ENCODE results near the gene CYB5R3. TPM values are rescaled to one million over a fixed set of nuclear protein-coding genes. Genes with fewer than 3 reads are reported as not detected.
"Not testable (repeated sequence)": the region's sequence is repeated elsewhere in the genome, so short reads cannot be mapped to it uniquely, and the experiment has no call there.

Gene CYB5R3
- total and polyA plus RNA-seq, 4 donors = 90.2 to 265 (median 156) TPM

DNA sequence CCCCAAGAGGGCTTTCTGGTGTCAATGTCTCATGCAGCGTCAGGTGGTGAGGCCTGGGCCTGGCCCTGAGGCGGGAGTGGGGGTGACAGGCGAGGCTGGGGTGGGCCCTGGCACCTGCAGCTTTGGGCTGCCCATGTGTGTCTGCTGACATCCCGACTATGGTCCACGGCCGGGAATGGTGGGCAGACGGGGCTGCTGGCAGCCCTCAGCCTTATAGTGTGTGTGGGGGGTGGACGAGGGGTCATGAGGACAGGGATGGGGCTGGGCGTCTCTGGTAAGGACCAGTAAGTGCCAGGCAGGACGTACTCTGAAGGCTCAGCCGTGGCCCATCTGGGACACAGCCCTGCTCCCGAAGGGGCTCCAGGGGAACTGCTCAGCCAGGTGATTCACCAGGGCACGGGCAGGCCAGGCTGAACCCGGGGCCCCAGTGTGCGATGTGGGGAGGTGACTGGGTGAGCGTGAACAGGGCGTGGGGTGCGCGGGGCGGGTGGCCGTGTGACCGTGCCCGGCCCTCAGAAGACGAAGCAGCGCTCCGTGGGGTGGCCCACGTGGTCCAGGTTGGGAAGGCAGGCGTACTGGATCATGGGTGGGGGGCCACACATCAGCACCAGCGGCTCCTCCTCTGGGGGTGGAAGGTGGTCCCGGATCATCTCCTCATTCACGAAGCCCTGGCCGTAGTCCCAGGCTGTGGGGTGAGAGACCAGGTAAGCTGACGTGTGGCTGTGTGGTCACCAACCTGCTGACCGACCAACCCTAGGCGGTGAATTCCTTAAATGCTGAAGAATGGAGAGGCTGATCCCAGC lies 29.7 kb downstream of the CYB5R3 start:
- Histone ChIP-seq H3K9ac (ENCODE audit: insufficient read depth in 1 of 2, low read length in 2 of 2) (no peak overlapping the region), H3K4me3 (no peak overlapping the region), H3K27me3 (ENCODE audit: control insufficient read depth in 3 of 3, insufficient read depth in 3 of 3, low read length in 2 of 3) (no peaks in the 10 kb centered on the region), H3K36me3 (ENCODE audit: control insufficient read depth in 4 of 4, insufficient read depth in 4 of 4, low read length in 4 of 4) (peaks cover 8 to 30% (median 16%) of the 10 kb centered on the region in 4 donors), H3K27ac (ENCODE audit: low read depth in 1 of 2, low read length in 1 of 2) (peak overlapping the region in 1 of 2 donors; percentile 42), H3K9me3 (ENCODE audit: control insufficient read depth in 4 of 4, insufficient read depth in 3 of 4, low read length in 3 of 4) (no peaks in the 10 kb centered on the region), H3K4me1 (ENCODE audit: control insufficient read depth in 5 of 5, insufficient read depth in 5 of 5, low read length in 5 of 5) (peaks cover 0 to 23% (median 2%) of the 10 kb centered on the region in 5 donors)
- no peak for DNase-seq
- ATAC-seq (ENCODE audit: insufficient read depth, low FRiP score) = no peak
- 95% methylated on average over 35 of the region's 35 CpGs for WGBS, 2 donors
- TF ChIP-seq, protein P1, sequence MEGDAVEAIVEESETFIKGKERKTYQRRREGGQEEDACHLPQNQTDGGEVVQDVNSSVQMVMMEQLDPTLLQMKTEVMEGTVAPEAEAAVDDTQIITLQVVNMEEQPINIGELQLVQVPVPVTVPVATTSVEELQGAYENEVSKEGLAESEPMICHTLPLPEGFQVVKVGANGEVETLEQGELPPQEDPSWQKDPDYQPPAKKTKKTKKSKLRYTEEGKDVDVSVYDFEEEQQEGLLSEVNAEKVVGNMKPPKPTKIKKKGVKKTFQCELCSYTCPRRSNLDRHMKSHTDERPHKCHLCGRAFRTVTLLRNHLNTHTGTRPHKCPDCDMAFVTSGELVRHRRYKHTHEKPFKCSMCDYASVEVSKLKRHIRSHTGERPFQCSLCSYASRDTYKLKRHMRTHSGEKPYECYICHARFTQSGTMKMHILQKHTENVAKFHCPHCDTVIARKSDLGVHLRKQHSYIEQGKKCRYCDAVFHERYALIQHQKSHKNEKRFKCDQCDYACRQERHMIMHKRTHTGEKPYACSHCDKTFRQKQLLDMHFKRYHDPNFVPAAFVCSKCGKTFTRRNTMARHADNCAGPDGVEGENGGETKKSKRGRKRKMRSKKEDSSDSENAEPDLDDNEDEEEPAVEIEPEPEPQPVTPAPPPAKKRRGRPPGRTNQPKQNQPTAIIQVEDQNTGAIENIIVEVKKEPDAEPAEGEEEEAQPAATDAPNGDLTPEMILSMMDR (IDR thresholded peaks at IDR 0.05; ENCODE audit: control extremely low read depth, extremely low read depth) = no peak

DNA sequence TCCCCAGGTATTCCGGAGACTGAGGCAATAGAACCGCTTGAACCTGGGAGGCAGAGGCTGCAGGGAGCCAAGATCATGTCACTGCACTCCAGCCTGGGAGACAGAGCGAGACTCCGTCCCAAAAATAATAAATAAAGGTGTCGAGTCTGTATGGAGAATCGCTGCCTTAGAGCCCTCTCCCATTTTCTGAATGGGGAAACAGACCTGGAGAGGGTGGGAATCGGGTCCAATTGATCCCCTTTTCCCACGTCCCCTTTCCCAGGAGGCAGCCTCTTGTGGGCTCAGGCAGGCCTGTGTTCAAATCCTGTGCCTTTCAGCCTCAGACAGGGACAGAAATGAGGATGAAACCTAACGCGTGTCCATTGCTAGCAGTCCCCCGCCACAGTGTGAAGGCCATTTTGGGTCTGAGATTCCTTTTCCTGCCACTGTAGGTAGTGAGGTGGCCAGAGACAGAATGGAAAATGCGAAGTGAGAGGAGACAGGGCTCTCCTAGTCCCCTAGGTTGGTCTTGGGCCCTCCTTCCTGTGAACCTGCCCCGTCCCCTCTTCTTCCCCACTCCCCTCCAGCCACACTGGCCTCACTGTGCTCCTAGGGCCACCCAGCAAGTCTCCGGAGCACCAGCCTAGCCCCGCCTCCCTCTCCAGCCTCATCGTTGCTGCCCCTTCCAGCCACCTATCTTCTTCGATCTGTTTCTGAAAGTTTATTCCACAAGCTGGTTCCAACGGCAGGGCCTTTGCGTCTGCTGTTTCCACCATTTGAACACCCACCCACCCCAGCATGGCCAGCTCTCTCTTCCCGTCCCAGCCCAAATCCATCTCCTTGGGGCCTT lies 31.8 kb downstream of the CYB5R3 start:
- WGBS, 2 donors = 59 to 76% methylated on average over 20 of the region's 20 CpGs
- peak overlapping the region in 1 of 2 donors; percentile 38 for H3K9ac ChIP-seq (ENCODE audit: insufficient read depth in 1 of 2, low read length in 2 of 2)

DNA sequence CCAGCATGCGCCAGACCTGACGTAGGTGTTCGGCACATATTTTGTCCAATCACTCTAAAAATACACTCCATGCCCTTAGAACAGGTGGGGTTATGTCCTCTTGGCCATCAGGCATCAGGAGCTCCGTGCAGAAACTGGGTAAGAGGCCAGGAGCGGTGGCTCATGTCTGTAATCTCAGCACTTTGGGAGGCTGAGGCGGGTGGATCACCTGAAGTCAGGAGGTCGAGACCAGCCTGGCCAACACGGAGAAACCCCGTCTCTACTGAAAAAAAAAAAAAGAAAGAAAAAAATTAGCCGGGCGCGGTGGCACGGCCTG lies 33.4 kb downstream of the CYB5R3 start:
- Histone ChIP-seq H3K27ac (ENCODE audit: low read depth in 1 of 2, low read length in 1 of 2) (peak overlapping the region; percentile 85 to 98), H3K4me1 (ENCODE audit: control insufficient read depth in 5 of 5, insufficient read depth in 5 of 5, low read length in 5 of 5) (peaks cover 12 to 45% (median 26%) of the 10 kb centered on the region in 5 donors), H3K36me3 (ENCODE audit: control insufficient read depth in 4 of 4, insufficient read depth in 4 of 4, low read length in 4 of 4) (peaks cover 6 to 14% (median 10%) of the 10 kb centered on the region in 4 donors), H3K9ac (ENCODE audit: insufficient read depth in 1 of 2, low read length in 2 of 2) (peak overlapping the region in 1 of 2 donors; percentile 91)
- not testable (repeated sequence) for H3K4me3 ChIP-seq; ATAC-seq (ENCODE audit: insufficient read depth, low FRiP score); H3K27me3 ChIP-seq (ENCODE audit: control insufficient read depth in 3 of 3, insufficient read depth in 3 of 3, low read length in 2 of 3); DNase-seq; H3K9me3 ChIP-seq (ENCODE audit: control insufficient read depth in 4 of 4, insufficient read depth in 3 of 4, low read length in 3 of 4)
- 10 to 17% methylated on average over 13 of the region's 13 CpGs for WGBS, 2 donors

More for the DNA sequence above, 31.8 kb downstream of the CYB5R3 start:
- ATAC-seq (ENCODE audit: insufficient read depth, low FRiP score) (no peak), DNase-seq (peak in 1 of 3 donors; percentile 25)
- peaks cover 2 to 14% (median 7%) of the 10 kb centered on the region in 4 donors for H3K36me3 ChIP-seq (ENCODE audit: control insufficient read depth in 4 of 4, insufficient read depth in 4 of 4, low read length in 4 of 4)
- H3K27ac ChIP-seq (ENCODE audit: low read depth in 1 of 2, low read length in 1 of 2) = peak overlapping the region in 1 of 2 donors; percentile 21
- H3K4me3 ChIP-seq = no peak overlapping the region
- H3K4me1 ChIP-seq (ENCODE audit: control insufficient read depth in 5 of 5, insufficient read depth in 5 of 5, low read length in 5 of 5) = peaks cover 6 to 30% (median 12%) of the 10 kb centered on the region in 5 donors
- TF ChIP-seq, protein P1 (IDR thresholded peaks at IDR 0.05; ENCODE audit: control extremely low read depth, extremely low read depth) = no peak
- H3K9me3 ChIP-seq (ENCODE audit: control insufficient read depth in 4 of 4, insufficient read depth in 3 of 4, low read length in 3 of 4) = no peaks in the 10 kb centered on the region
- H3K27me3 ChIP-seq (ENCODE audit: control insufficient read depth in 3 of 3, insufficient read depth in 3 of 3, low read length in 2 of 3) = no peaks in the 10 kb centered on the region
